IgD-negative memory B cell (primary cell): ENCODE data around the gene CA12. TPM values are rescaled to one million over a fixed set of nuclear protein-coding genes. Genes with fewer than 3 reads are reported as not detected.
A peak's percentile ranks its signal among the peaks of the same experiment; 100 is the strongest.
"Not testable (repeated sequence)": the region's sequence is repeated elsewhere in the genome, so short reads cannot be mapped to it uniquely, and the experiment has no call there.

ENCODE experiments used
- H3K27ac Mint-ChIP-seq, 3 donors: one replicate each; pipeline ENCODE4 v1.8.0; 2020 to 2022; ENCODE audit warnings: mild to moderate bottlenecking in 3 of 3, mixed read lengths in 3 of 3, moderate library complexity in 1 of 3
- H3K27me3 Mint-ChIP-seq: one replicate; pipeline ENCODE4 v1.8.0; 2021; ENCODE audit warnings: mixed read lengths
- H3K36me3 Mint-ChIP-seq: one replicate; pipeline ENCODE4 v1.8.0; 2020; ENCODE audit warnings: mild to moderate bottlenecking, mixed read lengths
- H3K4me1 Mint-ChIP-seq, 3 donors: one replicate each; pipeline ENCODE4 v1.8.0; 2020 to 2022; ENCODE audit warnings: mixed read lengths in 3 of 3, mild to moderate bottlenecking in 1 of 3
- H3K4me3 Mint-ChIP-seq, 4 donors: one replicate each; pipeline ENCODE4 v1.8.0; 2020 to 2022; ENCODE audit warnings: mild to moderate bottlenecking in 4 of 4, mixed read lengths in 4 of 4, moderate library complexity in 3 of 4
- H3K9me3 Mint-ChIP-seq, 3 donors: one replicate each; pipeline ENCODE4 v1.8.0; 2020 to 2021; ENCODE audit warnings: mixed read lengths in 3 of 3, mild to moderate bottlenecking in 1 of 3
- polyA plus RNA-seq: library from polyadenylated mRNA; unstranded; fragments of 300-500 nt; fragmentation: Illumina TruSeq; gene quantifications from one replicate; pipeline ENCODE4 v1.2.3, GENCODE V29; 2021

The CA12 gene
- polyA plus RNA-seq, 1 donor from 2014 or later, result not detected

- Mint-ChIP-seq H3K4me3 (no peak overlapping the region), H3K27ac (no peak overlapping the region), H3K36me3 (peaks cover 2% of the 10 kb centered on the region), H3K27me3 (peaks cover 2% of the 10 kb centered on the region), H3K9me3 (no peaks in the 10 kb centered on the region), H3K4me1 (no peaks in the 10 kb centered on the region)
Observed at GRCh38 chr15:63332367-63333124, 49.1 kb downstream of the CA12 start.

GRCh38 chr15:63331456-63331855 is 50.2 kb downstream of the CA12 start:
- no peak overlapping the region for H3K4me3 Mint-ChIP-seq
- H3K36me3 Mint-ChIP-seq, result peaks cover 2% of the 10 kb centered on the region
- peaks cover 2% of the 10 kb centered on the region for H3K27me3 Mint-ChIP-seq
- no peaks in the 10 kb centered on the region for H3K9me3 Mint-ChIP-seq
- H3K27ac Mint-ChIP-seq, result no peak overlapping the region
- no peaks in the 10 kb centered on the region for H3K4me1 Mint-ChIP-seq

GRCh38 chr15:63330926-63331325 is 50.7 kb downstream of the CA12 start:
- Mint-ChIP-seq H3K4me1 (no peaks in the 10 kb centered on the region), H3K36me3 (peaks cover 2% of the 10 kb centered on the region), H3K9me3 (no peaks in the 10 kb centered on the region), H3K27ac (no peak overlapping the region), H3K4me3 (no peak overlapping the region), H3K27me3 (peaks cover 2% of the 10 kb centered on the region)

- H3K4me3 Mint-ChIP-seq, result no peak overlapping the region
- peak overlapping the region in 1 of 3 donors; percentile 32 for H3K27ac Mint-ChIP-seq
- H3K36me3 Mint-ChIP-seq, result peaks cover 3% of the 10 kb centered on the region
- H3K9me3 Mint-ChIP-seq, result no peaks in the 10 kb centered on the region
- no peaks in the 10 kb centered on the region for H3K4me1 Mint-ChIP-seq
- H3K27me3 Mint-ChIP-seq, result peaks cover 2% of the 10 kb centered on the region
Observed at GRCh38 chr15:63329567-63330350, 51.9 kb downstream of the CA12 start.

- Mint-ChIP-seq H3K36me3 (peaks cover 3% of the 10 kb centered on the region), H3K9me3 (no peaks in the 10 kb centered on the region), H3K27ac (no peak overlapping the region), H3K4me3 (no peak overlapping the region), H3K4me1 (no peaks in the 10 kb centered on the region), H3K27me3 (peaks cover 2% of the 10 kb centered on the region)
Observed at GRCh38 chr15:63327648-63328421, 53.8 kb downstream of the CA12 start.

GRCh38 chr15:63324770-63325169 is 56.9 kb downstream of the CA12 start:
- H3K27ac Mint-ChIP-seq, result no peak overlapping the region
- no peaks in the 10 kb centered on the region for H3K4me1 Mint-ChIP-seq
- peaks cover 2% of the 10 kb centered on the region for H3K27me3 Mint-ChIP-seq
- H3K36me3 Mint-ChIP-seq, result peaks cover 1% of the 10 kb centered on the region
- no peaks in the 10 kb centered on the region for H3K9me3 Mint-ChIP-seq
- no peak overlapping the region for H3K4me3 Mint-ChIP-seq

- Mint-ChIP-seq H3K9me3 (no peaks in the 10 kb centered on the region), H3K36me3 (peaks cover 1% of the 10 kb centered on the region), H3K27ac (no peak overlapping the region), H3K4me1 (no peaks in the 10 kb centered on the region), H3K4me3 (no peak overlapping the region), H3K27me3 (no peaks in the 10 kb centered on the region)
Observed at GRCh38 chr15:63323798-63324563, 57.7 kb downstream of the CA12 start.

- Mint-ChIP-seq H3K4me1 (no peaks in the 10 kb centered on the region), H3K27me3 (no peaks in the 10 kb centered on the region), H3K27ac (peak overlapping the region in 1 of 3 donors; percentile 88), H3K36me3 (peaks cover 1% of the 10 kb centered on the region), H3K4me3 (no peak overlapping the region), H3K9me3 (no peaks in the 10 kb centered on the region)
Observed at GRCh38 chr15:63322541-63322940, 59.1 kb downstream of the CA12 start.

GRCh38 chr15:63321462-63321861 is 60.2 kb downstream of the CA12 start:
- peaks cover 0 to under 1% (median 0%) of the 10 kb centered on the region in 3 donors for H3K4me1 Mint-ChIP-seq
- no peaks in the 10 kb centered on the region for H3K9me3 Mint-ChIP-seq
- no peak overlapping the region for H3K4me3 Mint-ChIP-seq
- no peaks in the 10 kb centered on the region for H3K27me3 Mint-ChIP-seq
- H3K36me3 Mint-ChIP-seq, result peaks cover 1% of the 10 kb centered on the region
- no peak overlapping the region for H3K27ac Mint-ChIP-seq

GRCh38 chr15:63320981-63321380 is 60.7 kb downstream of the CA12 start:
- not testable (repeated sequence) for H3K36me3 Mint-ChIP-seq, H3K4me1 Mint-ChIP-seq, H3K27me3 Mint-ChIP-seq, H3K4me3 Mint-ChIP-seq, H3K27ac Mint-ChIP-seq, H3K9me3 Mint-ChIP-seq

- not testable (repeated sequence) for H3K36me3 Mint-ChIP-seq, H3K4me3 Mint-ChIP-seq
Observed at GRCh38 chr15:63320446-63320845, 61.2 kb downstream of the CA12 start.

GRCh38 chr15:63319065-63319464 is 62.6 kb downstream of the CA12 start:
- Mint-ChIP-seq H3K27me3 (no peaks in the 10 kb centered on the region), H3K4me3 (no peak overlapping the region), H3K27ac (no peak overlapping the region), H3K4me1 (peaks cover 0 to 8% (median 4%) of the 10 kb centered on the region in 3 donors), H3K36me3 (no peaks in the 10 kb centered on the region), H3K9me3 (no peaks in the 10 kb centered on the region)

More at GRCh38 chr15:63320446-63320845, 61.2 kb downstream of the CA12 start:
- H3K9me3 Mint-ChIP-seq, H3K27me3 Mint-ChIP-seq, H3K27ac Mint-ChIP-seq, H3K4me1 Mint-ChIP-seq: not testable (repeated sequence)

GRCh38 chr15:63318344-63318743 is 63.3 kb downstream of the CA12 start:
- Mint-ChIP-seq H3K4me3 (no peak overlapping the region), H3K27me3 (no peaks in the 10 kb centered on the region), H3K27ac (no peak overlapping the region), H3K9me3 (no peaks in the 10 kb centered on the region), H3K36me3 (no peaks in the 10 kb centered on the region), H3K4me1 (peaks cover 0 to 8% (median 4%) of the 10 kb centered on the region in 3 donors)

GRCh38 chr15:63314409-63314808 is 67.2 kb downstream of the CA12 start:
- Mint-ChIP-seq H3K27ac (no peak overlapping the region), H3K27me3 (no peaks in the 10 kb centered on the region), H3K4me1 (peaks cover 0 to 8% (median 4%) of the 10 kb centered on the region in 3 donors), H3K4me3 (no peak overlapping the region), H3K9me3 (no peaks in the 10 kb centered on the region), H3K36me3 (peaks cover 3% of the 10 kb centered on the region)
